ENCODE measurements around the gene AAGAB.

AAGAB gene

DNA sequence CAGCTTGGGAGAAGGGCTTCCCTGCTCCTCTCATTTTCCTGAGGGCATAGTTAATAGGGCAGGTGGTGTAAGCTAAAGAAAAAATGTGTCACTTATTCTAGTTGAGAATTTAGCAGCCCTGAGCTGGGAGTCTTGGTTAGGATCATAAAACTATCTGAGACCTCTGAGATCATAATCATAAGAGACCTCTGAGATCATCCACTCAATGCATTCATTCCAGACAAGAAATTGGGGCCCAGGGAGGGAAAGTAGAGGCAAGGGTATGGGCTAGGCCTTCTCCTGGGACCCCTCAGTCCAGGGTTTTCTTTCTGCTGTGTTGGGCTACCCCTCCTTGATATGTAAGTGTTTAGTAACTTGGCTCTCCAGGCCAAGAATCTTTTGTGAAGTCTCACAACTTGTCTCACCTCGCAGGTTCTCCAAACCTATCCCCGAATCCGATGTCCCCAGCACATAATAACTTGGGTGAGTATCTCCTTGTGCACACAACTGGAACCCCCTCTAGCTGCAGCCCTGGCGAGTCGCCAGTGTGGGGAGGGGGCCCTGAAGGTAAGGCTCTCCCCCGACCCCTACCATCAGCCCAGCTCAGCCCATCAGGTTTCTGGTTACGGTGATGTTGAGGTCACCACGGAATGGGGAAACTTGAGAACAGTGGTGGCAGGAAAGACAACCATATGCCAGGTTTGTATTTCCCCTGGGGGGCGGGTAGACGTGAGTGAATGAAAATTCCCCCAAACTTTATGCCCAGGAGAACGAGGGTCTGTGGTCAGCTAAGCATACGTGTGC, 84.1 kb downstream of the AAGAB start:
- CTCF ChIA-PET, result interaction anchor here (0.6 kb wide), 1 partner anchor 122 kb away, joined by 3 read pairs; no protein-coding TSS in a partner anchor
- no peak for DNase-seq (ENCODE audit: extremely low spot score)
- no peak for TF ChIP-seq NFRKB (IDR thresholded peaks at IDR 0.05)
- TF ChIP-seq TARDBP (IDR thresholded peaks at IDR 0.05), result no peak
- no peak for TF ChIP-seq HDGF (IDR thresholded peaks at IDR 0.05; ENCODE audit: borderline replicate concordance)
- no peak for TF ChIP-seq L3MBTL2 (conservative IDR thresholded peaks at IDR 0.05)
- TF ChIP-seq FOXK2 (IDR thresholded peaks at IDR 0.05), result no peak
- no peak for TF ChIP-seq ARNT (IDR thresholded peaks at IDR 0.05)
- POLR2A ChIA-PET, result no interaction called here

DNA sequence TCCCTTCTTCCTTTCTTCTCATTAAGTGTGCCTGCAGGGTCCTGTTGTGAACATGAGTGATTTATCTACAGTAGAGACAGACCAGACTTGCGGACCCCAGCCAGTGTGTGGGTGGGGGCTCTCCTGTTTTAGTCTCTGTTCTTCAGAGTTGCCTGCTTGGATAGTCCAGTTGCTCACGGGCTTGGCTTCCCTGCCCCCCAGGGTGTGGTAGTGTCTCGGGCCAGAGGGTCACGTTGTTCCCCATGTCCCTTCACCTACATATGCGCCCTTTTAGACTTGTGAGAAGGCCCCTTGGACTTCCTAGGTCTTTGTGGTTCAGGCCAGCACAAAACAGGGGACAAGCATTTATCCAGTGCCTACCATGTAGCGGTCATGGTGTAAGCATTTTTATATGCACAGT, 85.8 kb downstream of the AAGAB start:
- CTCF ChIA-PET, result no interaction called here
- DNase-seq (ENCODE audit: extremely low spot score), result no peak
- POLR2A ChIA-PET, result no interaction called here
- TF ChIP-seq TARDBP (IDR thresholded peaks at IDR 0.05) (no peak), FOXK2 (IDR thresholded peaks at IDR 0.05) (no peak), HDGF (IDR thresholded peaks at IDR 0.05; ENCODE audit: borderline replicate concordance) (no peak), ELF4 (IDR thresholded peaks at IDR 0.05) (no peak), LEF1 (IDR thresholded peaks at IDR 0.05; ENCODE audit: borderline replicate concordance) (no peak), L3MBTL2 (conservative IDR thresholded peaks at IDR 0.05) (no peak), FOXM1 (IDR thresholded peaks at IDR 0.05; ENCODE audit: borderline replicate concordance) (no peak), FOXA1 (IDR thresholded peaks at IDR 0.05) (no peak), BHLHE40 (IDR thresholded peaks at IDR 0.05; ENCODE audit: borderline replicate concordance) (no peak), SP1 (IDR thresholded peaks at IDR 0.05) (no peak), ARNT (IDR thresholded peaks at IDR 0.05) (no peak), SUZ12 (IDR thresholded peaks at IDR 0.05) (no peak), ZNF384 (IDR thresholded peaks at IDR 0.05) (no peak), CTBP1 (IDR thresholded peaks at IDR 0.05; ENCODE audit: borderline replicate concordance) (no peak), NFRKB (IDR thresholded peaks at IDR 0.05) (no peak), PKNOX1 (IDR thresholded peaks at IDR 0.05) (no peak)

- TF ChIP-seq PKNOX1 (IDR thresholded peaks at IDR 0.05), result no peak
- TF ChIP-seq LEF1 (IDR thresholded peaks at IDR 0.05; ENCODE audit: borderline replicate concordance), result no peak
- no peak for TF ChIP-seq SP1 (IDR thresholded peaks at IDR 0.05)
- TF ChIP-seq HDGF (IDR thresholded peaks at IDR 0.05; ENCODE audit: borderline replicate concordance), result no peak
- TF ChIP-seq L3MBTL2 (conservative IDR thresholded peaks at IDR 0.05), result no peak
- TF ChIP-seq TARDBP (IDR thresholded peaks at IDR 0.05), result no peak
- TF ChIP-seq FOXA1 (IDR thresholded peaks at IDR 0.05), result no peak
- no peak for TF ChIP-seq CTBP1 (IDR thresholded peaks at IDR 0.05; ENCODE audit: borderline replicate concordance)
- TF ChIP-seq ARNT (IDR thresholded peaks at IDR 0.05), result no peak
- no peak for TF ChIP-seq FOXK2 (IDR thresholded peaks at IDR 0.05)
- no peak for TF ChIP-seq ELF4 (IDR thresholded peaks at IDR 0.05)
- no peak for DNase-seq (ENCODE audit: extremely low spot score)
- POLR2A ChIA-PET, result no interaction called here
- CTCF ChIA-PET, result no interaction called here
These were observed 87.4 kb downstream of the AAGAB start for GRCh38 chr15:67167091-67167490.

GRCh38 chr15:67166280-67167009, 88.0 kb downstream of the AAGAB start:
- CTCF ChIA-PET, result no interaction called here
- no peak for DNase-seq (ENCODE audit: extremely low spot score)
- TF ChIP-seq TARDBP (IDR thresholded peaks at IDR 0.05) (no peak), SUZ12 (IDR thresholded peaks at IDR 0.05) (no peak), ELF4 (IDR thresholded peaks at IDR 0.05) (no peak), FOXM1 (IDR thresholded peaks at IDR 0.05; ENCODE audit: borderline replicate concordance) (no peak), FOXA1 (IDR thresholded peaks at IDR 0.05) (no peak), PKNOX1 (IDR thresholded peaks at IDR 0.05) (no peak), FOXK2 (IDR thresholded peaks at IDR 0.05) (no peak)
- POLR2A ChIA-PET, result no interaction called here

DNA sequence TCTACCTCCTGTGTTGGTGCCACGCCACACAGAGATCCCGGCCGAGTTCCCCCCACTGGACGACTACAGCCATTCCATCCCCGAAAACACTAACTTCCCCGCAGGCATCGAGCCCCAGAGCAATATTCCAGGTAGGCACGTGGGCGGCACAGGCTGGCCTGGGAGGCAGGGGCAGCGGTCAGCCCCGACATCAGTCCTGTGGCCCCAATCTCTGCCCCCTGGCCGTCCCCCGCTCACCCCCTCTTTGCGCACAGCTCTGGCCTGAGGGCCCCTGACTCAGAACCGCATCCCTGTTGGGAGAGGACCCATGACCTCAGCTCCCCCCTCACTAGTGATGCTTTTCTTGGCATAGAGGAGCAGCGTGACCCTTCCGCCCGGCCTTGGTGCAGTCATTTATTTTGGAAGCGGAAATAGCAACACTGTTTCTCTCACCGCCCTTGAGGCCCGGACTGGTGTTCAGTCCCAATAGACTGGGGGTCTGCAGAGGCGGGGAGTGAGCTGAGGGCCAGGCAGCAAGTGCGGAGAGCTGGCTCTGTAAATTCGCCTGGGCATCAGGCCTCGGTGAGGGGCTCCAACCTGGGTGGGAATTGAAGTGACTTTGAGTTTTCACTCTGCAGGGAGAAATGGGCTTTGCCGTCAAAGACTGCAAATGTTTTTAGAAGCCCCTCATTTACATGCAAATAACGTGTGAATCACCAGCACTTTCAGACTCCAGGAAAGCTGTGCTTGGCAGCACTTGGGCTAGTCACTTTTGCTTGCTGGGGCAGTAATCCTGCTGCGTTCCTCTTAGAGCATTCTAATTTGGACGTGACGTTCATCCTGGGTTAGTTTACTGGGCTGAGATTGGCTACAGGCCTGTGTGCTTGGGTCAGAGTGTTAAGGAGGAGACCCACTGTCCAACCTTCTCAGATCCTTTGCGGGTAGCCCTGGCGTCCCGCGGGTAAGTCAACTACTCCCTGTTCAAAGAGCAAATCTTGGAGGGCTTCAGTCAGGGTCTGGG, 88.9 kb downstream of the AAGAB start:
- TF ChIP-seq FOXK2 (IDR thresholded peaks at IDR 0.05) (no peak), FOXA1 (IDR thresholded peaks at IDR 0.05) (no peak), LEF1 (IDR thresholded peaks at IDR 0.05; ENCODE audit: borderline replicate concordance) (no peak)
- POLR2A ChIA-PET, result no interaction called here
- CTCF ChIA-PET, result interaction anchor here (0.9 kb wide), 1 partner anchor 10 kb away, joined by 3 read pairs; no protein-coding TSS in a partner anchor
- DNase-seq (ENCODE audit: extremely low spot score), result no peak
